GM06990 (cell line): Measurements from ENCODE around the gene MYO5A.

Experiments
- DNase-seq: peaks from one replicate; pipeline ENCODE4 v3.0.0-alpha.2; 2011; ENCODE audit not compliant: insufficient read length; ENCODE audit errors: extremely low read depth
- H3K27me3 ChIP-seq: replicated peaks from 2 replicates; pipeline ENCODE4 v1.6.0; 2011; ENCODE audit warnings: low read length; ENCODE audit not compliant: control insufficient read depth, insufficient read depth
- H3K36me3 ChIP-seq: 2 replicates; pipeline ENCODE4 v1.5.1; 2011; ENCODE audit warnings: low read length; ENCODE audit not compliant: control insufficient read depth, insufficient read depth
- H3K4me3 ChIP-seq: replicated peaks from 2 replicates; pipeline ENCODE4 v1.5.1; 2011; ENCODE audit warnings: low read depth, mild to moderate bottlenecking, control low read depth, low read length
- TF ChIP-seq, protein P1 (sequence below): IDR thresholded peaks from 2 replicates; pipeline ENCODE4 v1.5.1; 2011; ENCODE audit warnings: low read length, control low read depth, mild to moderate bottlenecking, inconsistent platforms; ENCODE audit not compliant: insufficient read depth, poor library complexity, severe bottlenecking

The MYO5A gene

DNA sequence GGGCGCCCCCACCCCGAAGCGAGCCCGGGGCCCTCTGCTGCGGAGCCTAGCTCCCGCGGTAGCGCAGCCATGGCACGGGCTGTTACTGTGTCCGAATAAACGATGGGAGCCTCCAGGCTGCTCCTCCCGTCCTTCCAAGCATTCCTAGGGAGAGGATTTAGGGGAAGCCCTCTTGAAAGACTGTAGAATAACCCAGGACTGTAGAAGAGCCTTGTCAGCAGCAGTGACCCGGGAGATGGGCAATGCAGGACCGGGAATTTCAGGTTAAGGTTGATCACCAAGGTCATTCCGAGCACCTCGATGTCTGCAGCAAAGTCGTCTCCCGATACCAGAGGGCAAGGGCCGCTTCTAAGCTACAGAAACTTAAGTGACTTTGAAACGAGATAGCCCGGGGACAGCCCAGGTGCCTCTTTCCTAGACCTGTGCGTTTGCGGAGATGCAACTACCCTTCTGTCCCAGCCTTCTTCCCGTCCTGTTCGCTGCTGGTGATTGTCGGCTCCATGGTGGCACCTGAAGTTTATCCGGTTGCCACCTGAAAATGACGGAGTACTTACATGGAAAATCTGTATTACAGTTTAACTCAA is 753 bp upstream of the MYO5A start:
- no peak for DNase-seq
- TF ChIP-seq, protein P1, sequence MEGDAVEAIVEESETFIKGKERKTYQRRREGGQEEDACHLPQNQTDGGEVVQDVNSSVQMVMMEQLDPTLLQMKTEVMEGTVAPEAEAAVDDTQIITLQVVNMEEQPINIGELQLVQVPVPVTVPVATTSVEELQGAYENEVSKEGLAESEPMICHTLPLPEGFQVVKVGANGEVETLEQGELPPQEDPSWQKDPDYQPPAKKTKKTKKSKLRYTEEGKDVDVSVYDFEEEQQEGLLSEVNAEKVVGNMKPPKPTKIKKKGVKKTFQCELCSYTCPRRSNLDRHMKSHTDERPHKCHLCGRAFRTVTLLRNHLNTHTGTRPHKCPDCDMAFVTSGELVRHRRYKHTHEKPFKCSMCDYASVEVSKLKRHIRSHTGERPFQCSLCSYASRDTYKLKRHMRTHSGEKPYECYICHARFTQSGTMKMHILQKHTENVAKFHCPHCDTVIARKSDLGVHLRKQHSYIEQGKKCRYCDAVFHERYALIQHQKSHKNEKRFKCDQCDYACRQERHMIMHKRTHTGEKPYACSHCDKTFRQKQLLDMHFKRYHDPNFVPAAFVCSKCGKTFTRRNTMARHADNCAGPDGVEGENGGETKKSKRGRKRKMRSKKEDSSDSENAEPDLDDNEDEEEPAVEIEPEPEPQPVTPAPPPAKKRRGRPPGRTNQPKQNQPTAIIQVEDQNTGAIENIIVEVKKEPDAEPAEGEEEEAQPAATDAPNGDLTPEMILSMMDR: no peak

DNA sequence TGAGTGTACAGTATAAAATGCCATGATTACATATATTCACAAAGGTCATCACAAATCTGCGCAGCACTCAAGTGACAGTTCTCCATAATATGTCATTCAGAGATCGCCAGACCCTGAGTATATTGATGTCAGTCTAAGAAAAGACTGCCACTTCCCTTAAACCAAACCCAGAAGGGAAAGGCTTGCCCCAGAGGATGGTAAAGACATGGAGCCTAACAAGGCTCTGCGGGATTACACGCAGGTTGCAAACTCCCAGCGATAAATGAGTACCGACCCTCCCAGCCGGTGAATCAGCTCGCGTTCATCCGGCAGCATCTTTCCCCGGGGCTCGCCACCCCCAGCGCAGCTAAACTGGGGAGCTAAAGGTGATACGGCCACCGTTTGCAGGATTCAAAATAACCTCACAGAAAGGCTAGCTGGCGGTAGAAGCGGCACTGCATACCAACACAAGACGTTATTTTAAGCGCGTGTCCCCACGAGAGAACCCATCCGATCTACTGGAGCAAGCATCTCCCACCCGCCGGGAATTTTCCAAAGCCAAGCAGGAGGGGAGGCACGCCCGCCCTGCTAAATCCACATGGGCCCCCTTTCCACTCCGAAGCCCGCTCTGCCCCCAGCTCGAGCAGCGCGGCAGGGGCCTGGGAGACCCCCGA is 643 bp downstream of the MYO5A start:
- DNase-seq: no peak
- H3K27me3 ChIP-seq: no peaks in the 10 kb centered on the region
- H3K4me3 ChIP-seq: peak overlapping the region; percentile 90
- TF ChIP-seq, protein P1: no peak
- H3K36me3 ChIP-seq: no peaks in the 10 kb centered on the region

More for the DNA sequence above, 753 bp upstream of the MYO5A start:
- Histone ChIP-seq H3K36me3 (no peaks in the 10 kb centered on the region), H3K4me3 (peak overlapping the region; percentile 90), H3K27me3 (no peaks in the 10 kb centered on the region)

DNA sequence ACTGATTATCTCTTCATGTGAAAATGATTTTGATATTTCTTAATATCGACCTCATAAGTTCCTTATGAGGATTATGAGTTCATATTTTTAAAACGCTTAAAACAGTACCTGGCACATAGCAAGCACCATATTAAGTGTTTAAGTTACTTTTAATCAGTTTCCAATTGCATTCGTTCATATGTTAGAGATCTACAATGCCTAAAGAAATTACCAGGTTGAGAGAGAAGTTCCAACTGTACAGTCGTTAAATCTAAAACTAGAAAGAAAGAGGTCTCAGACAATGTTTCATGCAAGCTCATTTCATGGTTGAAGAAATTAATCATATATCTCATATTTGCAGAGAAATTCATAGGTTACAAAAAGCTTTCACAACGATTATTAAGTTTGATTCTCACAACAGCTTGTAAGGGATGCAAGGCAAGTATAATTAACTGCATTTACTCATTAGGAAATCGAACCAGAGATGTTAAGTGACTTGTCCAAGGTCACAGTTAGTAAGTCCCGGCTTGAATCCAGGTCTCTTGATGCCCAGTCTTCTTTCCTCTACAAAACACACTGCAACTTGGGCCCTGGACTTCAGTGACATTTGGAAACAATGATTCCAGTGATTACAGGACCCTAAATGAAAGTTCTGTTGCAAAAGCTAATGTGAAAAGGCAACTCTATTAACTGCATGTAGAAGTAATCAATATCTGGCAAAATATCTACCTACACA is 1.3 kb downstream of the MYO5A start:
- H3K4me3 ChIP-seq: peak overlapping the region; percentile 90
- DNase-seq: no peak
- TF ChIP-seq, protein P1: no peak

DNA sequence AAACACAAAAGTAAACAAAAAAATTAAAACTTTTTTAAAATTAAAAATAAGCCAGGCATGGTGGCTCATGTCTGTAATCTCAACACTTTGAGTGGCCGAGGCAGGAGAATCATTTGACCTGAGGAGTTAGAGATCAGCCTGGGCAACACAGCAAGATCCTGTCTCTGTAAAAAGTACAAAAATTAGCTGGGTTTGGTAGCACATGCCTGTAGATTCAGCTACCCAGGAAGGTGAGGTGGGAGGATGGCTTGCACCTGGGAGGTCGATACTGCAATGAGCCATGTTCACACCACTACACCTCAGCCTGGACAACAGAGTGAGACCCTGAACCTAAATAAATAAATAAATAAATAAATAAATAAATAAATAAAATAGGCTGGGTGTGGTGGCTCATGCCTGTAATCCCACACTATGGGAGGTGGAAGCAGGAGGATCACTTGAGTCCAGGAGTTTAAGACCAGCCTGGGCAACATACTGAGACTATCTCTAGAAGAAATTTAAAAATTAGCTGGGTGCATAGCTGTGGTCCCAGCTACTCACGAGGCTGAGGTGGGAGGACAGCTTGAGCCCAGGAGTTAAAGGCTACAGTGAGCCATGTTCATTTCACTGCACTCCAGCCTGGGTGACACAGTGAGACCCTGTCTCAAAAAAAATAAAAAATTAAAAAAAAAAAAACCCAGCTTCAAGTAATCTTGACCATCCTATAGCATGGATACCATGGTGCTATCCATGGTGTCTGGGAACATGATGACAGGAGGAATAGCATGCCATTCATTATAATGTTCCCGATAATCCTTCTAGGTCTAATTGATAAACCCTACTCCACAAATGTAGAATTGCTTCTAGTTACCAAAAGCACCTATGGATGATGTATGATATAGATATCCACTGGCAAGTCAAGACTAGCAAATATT is 4.2 kb downstream of the MYO5A start:
- Histone ChIP-seq H3K27me3 (no peaks in the 10 kb centered on the region), H3K36me3 (no peaks in the 10 kb centered on the region), H3K4me3 (no peak overlapping the region)
- TF ChIP-seq, protein P1: no peak
- no peak for DNase-seq

More for the DNA sequence above, 1.3 kb downstream of the MYO5A start:
- no peaks in the 10 kb centered on the region for H3K36me3 ChIP-seq
- H3K27me3 ChIP-seq: no peaks in the 10 kb centered on the region

DNA sequence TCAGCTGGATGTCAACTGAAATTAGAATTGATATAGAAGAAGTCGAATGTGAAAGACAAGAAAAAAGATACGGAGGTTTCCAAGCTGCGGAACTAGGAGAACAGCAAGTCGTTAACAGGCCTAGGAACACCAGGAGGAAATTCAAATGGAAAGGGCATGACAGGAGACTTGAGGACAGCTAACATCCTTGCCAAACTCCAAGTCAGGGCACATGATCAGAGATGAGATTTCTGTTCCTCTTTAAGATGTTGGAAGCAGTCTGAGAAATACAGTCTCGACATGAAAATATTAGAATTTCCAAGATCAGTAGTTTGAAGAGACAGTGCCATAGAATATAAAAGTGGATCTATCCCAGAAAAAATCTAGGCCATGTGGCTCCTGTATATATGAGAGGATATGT is 5.0 kb downstream of the MYO5A start:
- Histone ChIP-seq H3K27me3 (no peaks in the 10 kb centered on the region), H3K4me3 (no peak overlapping the region), H3K36me3 (no peaks in the 10 kb centered on the region)
- DNase-seq: no peak
- TF ChIP-seq, protein P1: no peak
